DND-41 (cell line): ENCODE data around the gene FASN.

Source experiments
- ATAC-seq: fragments of 200-7000 bp; cut with Tn5 transposase; 3 replicates; pipeline ENCODE4 v1.9.1; 2021; ENCODE audit warnings: low read depth; ENCODE audit not compliant: insufficient read depth
- DNase-seq: peaks from one replicate; pipeline ENCODE4 v3.0.0-alpha.2; 2020
- H2AFZ ChIP-seq: 2 replicates; pipeline ENCODE4 v1.6.0; 2012; ENCODE audit warnings: low read depth, low read length
- H3K27ac ChIP-seq: 2 replicates; pipeline ENCODE4 v1.5.1; 2012; ENCODE audit warnings: low read length, inconsistent platforms
- H3K27me3 ChIP-seq: fragments of 200-600 bp; sonication (generic); 2 replicates; pipeline ENCODE4 v1.6.0; 2012; ENCODE audit warnings: low read length, mild to moderate bottlenecking, inconsistent platforms; ENCODE audit not compliant: insufficient read depth, poor library complexity
- H3K36me3 ChIP-seq: 2 replicates; pipeline ENCODE4 v1.5.1; 2012; ENCODE audit warnings: low read length, inconsistent platforms; ENCODE audit not compliant: insufficient read depth
- H3K4me1 ChIP-seq: 2 replicates; pipeline ENCODE4 v1.5.1; 2012; ENCODE audit warnings: mild to moderate bottlenecking, low read length; ENCODE audit not compliant: insufficient read depth
- H3K4me2 ChIP-seq: 2 replicates; pipeline ENCODE4 v1.6.0; 2012; ENCODE audit warnings: mild to moderate bottlenecking, moderate library complexity, low read length, inconsistent platforms; ENCODE audit not compliant: insufficient read depth
- H3K4me3 ChIP-seq, 2 experiments: fragments of 200-600 bp in 1 of 2; shearing (Covaris generic) in 1 of 2; 2 replicates each; pipeline ENCODE4 v1.5.1; 2012 to 2016; ENCODE audit warnings: inconsistent platforms in 2 of 2, low read length in 2 of 2, mild to moderate bottlenecking in 2 of 2, low read depth in 1 of 2, moderate library complexity in 1 of 2
- H3K79me2 ChIP-seq: 2 replicates; pipeline ENCODE4 v1.6.0; 2012; ENCODE audit warnings: low read length, inconsistent platforms; ENCODE audit not compliant: insufficient read depth
- H3K9ac ChIP-seq: 2 replicates; pipeline ENCODE4 v1.6.0; 2012; ENCODE audit warnings: low read depth, mild to moderate bottlenecking, inconsistent platforms, low read length, moderate library complexity
- H3K9me3 ChIP-seq: 2 replicates; pipeline ENCODE4 v1.5.1; 2012; ENCODE audit warnings: low read length, moderate library complexity, mild to moderate bottlenecking, inconsistent platforms; ENCODE audit not compliant: insufficient read depth, severe bottlenecking
- H4K20me1 ChIP-seq: 2 replicates; pipeline ENCODE4 v1.6.0; 2012; ENCODE audit warnings: low read length; ENCODE audit not compliant: insufficient read depth
- EZH2 ChIP-seq: IDR thresholded peaks from 3 replicates; pipeline ENCODE4 v1.6.1; 2012; ENCODE audit warnings: borderline replicate concordance, low read depth, mild to moderate bottlenecking, moderate library complexity, low read length, inconsistent platforms; ENCODE audit not compliant: severe bottlenecking
- TF ChIP-seq, protein P1 (sequence below): IDR thresholded peaks from 2 replicates; pipeline ENCODE4 v1.5.1; 2012; ENCODE audit warnings: borderline replicate concordance, low read length, moderate library complexity, mild to moderate bottlenecking; ENCODE audit not compliant: poor library complexity, severe bottlenecking; ENCODE audit errors: extremely low read depth

Gene FASN

DNA sequence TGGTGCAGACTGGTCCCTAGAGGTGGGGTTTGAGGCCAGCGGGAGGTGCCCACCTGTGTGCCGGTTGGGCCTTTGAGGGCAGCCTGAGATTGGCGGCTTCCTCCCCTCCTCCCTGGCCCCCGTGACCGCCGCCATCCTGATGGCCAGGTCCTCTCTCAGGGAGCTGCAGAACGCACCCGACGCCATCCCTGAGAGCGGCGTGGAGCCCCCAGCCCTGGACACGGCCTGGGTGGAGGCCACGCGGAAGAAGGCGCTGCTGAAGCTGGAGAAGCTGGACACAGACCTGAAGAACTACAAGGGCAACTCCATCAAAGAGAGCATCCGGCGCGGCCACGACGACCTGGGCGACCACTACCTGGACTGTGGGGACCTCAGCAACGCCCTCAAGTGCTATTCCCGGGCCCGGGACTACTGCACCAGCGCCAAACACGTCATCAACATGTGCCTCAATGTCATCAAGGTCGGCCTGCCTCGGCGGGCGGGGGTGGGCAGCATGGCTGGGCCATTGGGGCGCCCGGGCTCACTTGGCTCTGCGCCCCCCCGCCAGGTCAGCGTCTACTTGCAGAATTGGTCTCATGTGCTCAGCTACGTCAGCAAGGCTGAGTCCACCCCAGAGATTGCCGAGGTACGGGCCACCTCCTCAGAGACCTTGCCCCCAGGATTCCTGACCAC lies 43.5 kb downstream of the FASN start:
- H3K27me3 ChIP-seq, result no peaks in the 10 kb centered on the region
- no peak overlapping the region for H2AFZ ChIP-seq
- peak overlapping the region; percentile 92 for H3K4me2 ChIP-seq
- H3K4me1 ChIP-seq, result peaks cover 46% of the 10 kb centered on the region
- peaks cover 40% of the 10 kb centered on the region for H3K79me2 ChIP-seq
- TF ChIP-seq EZH2, result no peak
- TF ChIP-seq, protein P1, sequence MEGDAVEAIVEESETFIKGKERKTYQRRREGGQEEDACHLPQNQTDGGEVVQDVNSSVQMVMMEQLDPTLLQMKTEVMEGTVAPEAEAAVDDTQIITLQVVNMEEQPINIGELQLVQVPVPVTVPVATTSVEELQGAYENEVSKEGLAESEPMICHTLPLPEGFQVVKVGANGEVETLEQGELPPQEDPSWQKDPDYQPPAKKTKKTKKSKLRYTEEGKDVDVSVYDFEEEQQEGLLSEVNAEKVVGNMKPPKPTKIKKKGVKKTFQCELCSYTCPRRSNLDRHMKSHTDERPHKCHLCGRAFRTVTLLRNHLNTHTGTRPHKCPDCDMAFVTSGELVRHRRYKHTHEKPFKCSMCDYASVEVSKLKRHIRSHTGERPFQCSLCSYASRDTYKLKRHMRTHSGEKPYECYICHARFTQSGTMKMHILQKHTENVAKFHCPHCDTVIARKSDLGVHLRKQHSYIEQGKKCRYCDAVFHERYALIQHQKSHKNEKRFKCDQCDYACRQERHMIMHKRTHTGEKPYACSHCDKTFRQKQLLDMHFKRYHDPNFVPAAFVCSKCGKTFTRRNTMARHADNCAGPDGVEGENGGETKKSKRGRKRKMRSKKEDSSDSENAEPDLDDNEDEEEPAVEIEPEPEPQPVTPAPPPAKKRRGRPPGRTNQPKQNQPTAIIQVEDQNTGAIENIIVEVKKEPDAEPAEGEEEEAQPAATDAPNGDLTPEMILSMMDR, result no peak
- no peak overlapping the region for H3K9ac ChIP-seq
- DNase-seq, result no peak
- peaks cover 59% of the 10 kb centered on the region for H4K20me1 ChIP-seq
- no peaks in the 10 kb centered on the region for H3K9me3 ChIP-seq
- H3K36me3 ChIP-seq, result peaks cover 76% of the 10 kb centered on the region
- ATAC-seq, result no peak
- H3K27ac ChIP-seq, result no peak overlapping the region
- H3K4me3 ChIP-seq, result no peak overlapping the region

DNA sequence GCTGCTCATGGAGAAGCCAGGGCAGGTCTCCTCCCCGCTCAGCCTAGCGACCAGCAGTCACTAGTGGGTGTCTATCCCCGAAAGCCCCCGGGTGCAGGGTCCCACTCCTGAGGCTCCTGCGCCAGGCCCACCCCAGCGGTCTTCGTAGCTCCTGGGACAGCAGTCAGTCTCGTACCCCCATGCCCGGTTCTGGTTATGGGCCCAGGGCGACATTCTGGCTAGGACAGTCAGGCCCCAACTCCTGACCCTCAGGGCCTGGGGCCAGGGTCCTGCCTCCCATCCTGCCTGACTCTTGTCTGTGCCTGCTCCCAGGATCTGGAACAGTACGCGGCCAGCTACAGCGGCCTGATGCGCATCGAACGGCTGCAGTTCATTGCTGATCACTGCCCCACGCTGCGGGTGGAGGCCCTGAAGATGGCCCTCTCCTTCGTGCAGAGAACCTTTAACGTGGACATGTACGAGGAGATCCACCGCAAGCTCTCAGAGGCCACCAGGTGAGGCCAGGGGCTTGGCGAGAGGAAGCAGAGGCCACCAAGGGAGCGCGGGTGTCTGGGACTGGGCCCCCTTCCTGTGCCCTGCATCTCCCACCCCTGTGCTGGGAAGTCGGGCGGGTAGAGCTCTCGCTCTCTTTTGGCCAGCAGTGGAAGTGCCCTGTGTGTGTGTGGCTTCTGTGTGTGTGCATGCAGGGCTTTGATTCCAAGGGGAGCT lies 44.3 kb downstream of the FASN start:
- H3K4me3 ChIP-seq, result peak overlapping the region in 1 of 2 experiments; percentile 99; a peak in 3 of 4 replicates
- H3K9me3 ChIP-seq, result no peaks in the 10 kb centered on the region
- no peaks in the 10 kb centered on the region for H3K27me3 ChIP-seq
- peaks cover 49% of the 10 kb centered on the region for H3K4me1 ChIP-seq
- no peak for DNase-seq
- H3K36me3 ChIP-seq, result peaks cover 76% of the 10 kb centered on the region
- no peak overlapping the region for H2AFZ ChIP-seq
- peak overlapping the region; percentile 88; the same call in 1 of the 2 replicates for H3K9ac ChIP-seq
- H3K27ac ChIP-seq, result no peak overlapping the region
- ATAC-seq, result no peak
- H4K20me1 ChIP-seq, result peaks cover 52% of the 10 kb centered on the region
- TF ChIP-seq EZH2, result no peak
- TF ChIP-seq, protein P1, result no peak
- H3K4me2 ChIP-seq, result peak overlapping the region; percentile 92
- H3K79me2 ChIP-seq, result peaks cover 40% of the 10 kb centered on the region

DNA sequence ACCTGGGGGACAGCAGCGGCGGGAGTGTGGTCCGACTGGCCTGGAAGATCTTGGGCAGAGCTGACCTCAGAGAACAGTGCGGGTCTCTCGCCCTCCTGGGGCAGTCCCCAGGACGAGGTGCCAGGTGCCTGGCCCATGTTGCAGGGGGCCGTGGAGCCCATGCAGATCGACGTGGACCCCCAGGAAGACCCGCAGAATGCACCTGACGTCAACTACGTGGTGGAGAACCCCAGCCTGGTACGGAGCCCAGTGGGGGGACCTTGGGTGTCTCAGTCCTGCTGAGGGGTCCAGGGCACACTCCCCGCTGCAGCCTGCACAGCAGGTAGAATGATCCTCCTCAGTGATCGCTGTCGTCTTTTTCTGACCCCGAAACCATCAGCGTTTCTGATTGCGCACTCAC lies 44.9 kb downstream of the FASN start:
- H3K4me2 ChIP-seq, result peak overlapping the region; percentile 92
- no peak for TF ChIP-seq EZH2
- TF ChIP-seq, protein P1, result no peak
- H3K79me2 ChIP-seq, result peaks cover 40% of the 10 kb centered on the region
- peaks cover 49% of the 10 kb centered on the region for H4K20me1 ChIP-seq
- no peak for DNase-seq
- peaks cover 49% of the 10 kb centered on the region for H3K4me1 ChIP-seq
- no peak overlapping the region; the same call in 1 of the 2 replicates for H3K27ac ChIP-seq
- no peak for ATAC-seq
- no peaks in the 10 kb centered on the region for H3K9me3 ChIP-seq
- H3K4me3 ChIP-seq, result peak overlapping the region in 1 of 2 experiments; percentile 99; a peak in 3 of 4 replicates
- H3K9ac ChIP-seq, result peak overlapping the region; percentile 88
- no peak overlapping the region for H2AFZ ChIP-seq
- no peaks in the 10 kb centered on the region for H3K27me3 ChIP-seq
- peaks cover 70% of the 10 kb centered on the region for H3K36me3 ChIP-seq
